GM06990 (cell line): Measurements from ENCODE around the gene TTLL6.

Experiments
- DNase-seq: peaks from one replicate; pipeline ENCODE4 v3.0.0-alpha.2; 2011; ENCODE audit not compliant: insufficient read length; ENCODE audit errors: extremely low read depth
- H3K27me3 ChIP-seq: replicated peaks from 2 replicates; pipeline ENCODE4 v1.6.0; 2011; ENCODE audit warnings: low read length; ENCODE audit not compliant: control insufficient read depth, insufficient read depth
- H3K36me3 ChIP-seq: 2 replicates; pipeline ENCODE4 v1.5.1; 2011; ENCODE audit warnings: low read length; ENCODE audit not compliant: control insufficient read depth, insufficient read depth
- H3K4me3 ChIP-seq: replicated peaks from 2 replicates; pipeline ENCODE4 v1.5.1; 2011; ENCODE audit warnings: low read depth, mild to moderate bottlenecking, control low read depth, low read length
- CTCF ChIP-seq: IDR thresholded peaks from 2 replicates; pipeline ENCODE4 v1.5.1; 2011; ENCODE audit warnings: low read length, control low read depth, mild to moderate bottlenecking, inconsistent platforms; ENCODE audit not compliant: insufficient read depth, poor library complexity, severe bottlenecking

Gene TTLL6

GRCh38 chr17:48776602-48777001 is 40.4 kb downstream of the TTLL6 start:
- no peak for DNase-seq
- Histone ChIP-seq H3K36me3 (no peaks in the 10 kb centered on the region), H3K4me3 (no peak overlapping the region), H3K27me3 (no peaks in the 10 kb centered on the region)
- TF ChIP-seq CTCF = no peak

GRCh38 chr17:48773245-48773644 is 43.8 kb downstream of the TTLL6 start:
- no peaks in the 10 kb centered on the region for H3K36me3 ChIP-seq
- no peak overlapping the region for H3K4me3 ChIP-seq
- no peak for TF ChIP-seq CTCF
- DNase-seq = no peak
- no peaks in the 10 kb centered on the region for H3K27me3 ChIP-seq

- Histone ChIP-seq H3K36me3 (no peaks in the 10 kb centered on the region), H3K27me3 (no peaks in the 10 kb centered on the region), H3K4me3 (no peak overlapping the region)
- no peak for TF ChIP-seq CTCF
- DNase-seq = no peak
These were observed 46.1 kb downstream of the TTLL6 start for GRCh38 chr17:48770954-48771353.

GRCh38 chr17:48769009-48769675 is 47.9 kb downstream of the TTLL6 start:
- TF ChIP-seq CTCF = no peak
- DNase-seq = no peak
- Histone ChIP-seq H3K36me3 (no peaks in the 10 kb centered on the region), H3K4me3 (no peak overlapping the region), H3K27me3 (no peaks in the 10 kb centered on the region)

GRCh38 chr17:48767263-48767774 is 49.7 kb downstream of the TTLL6 start:
- TF ChIP-seq CTCF = no peak
- no peaks in the 10 kb centered on the region for H3K36me3 ChIP-seq
- DNase-seq = no peak
- H3K4me3 ChIP-seq = no peak overlapping the region
- H3K27me3 ChIP-seq = no peaks in the 10 kb centered on the region
